ENCODE data around the gene NEK10.

The NEK10 gene

DNA sequence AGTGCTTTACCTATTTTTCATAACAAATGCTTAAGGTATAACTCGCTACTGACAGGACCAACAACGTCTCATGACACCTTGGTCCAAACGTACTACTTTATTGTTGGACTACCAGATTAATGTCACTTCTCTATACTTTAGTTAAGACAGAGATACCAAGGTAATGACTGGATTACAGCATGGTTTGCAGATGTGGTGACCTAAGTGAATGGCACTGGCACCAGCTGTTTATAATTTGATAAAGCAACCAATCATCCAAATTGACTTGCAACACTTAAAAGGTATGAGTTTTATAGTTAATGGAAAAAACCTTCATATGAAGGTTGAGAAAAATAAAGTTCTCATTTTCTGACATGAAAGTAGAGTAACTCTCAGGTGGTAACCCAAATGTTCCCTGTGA lies 209.0 kb downstream of the NEK10 start:
- no peak for DNase-seq

DNA sequence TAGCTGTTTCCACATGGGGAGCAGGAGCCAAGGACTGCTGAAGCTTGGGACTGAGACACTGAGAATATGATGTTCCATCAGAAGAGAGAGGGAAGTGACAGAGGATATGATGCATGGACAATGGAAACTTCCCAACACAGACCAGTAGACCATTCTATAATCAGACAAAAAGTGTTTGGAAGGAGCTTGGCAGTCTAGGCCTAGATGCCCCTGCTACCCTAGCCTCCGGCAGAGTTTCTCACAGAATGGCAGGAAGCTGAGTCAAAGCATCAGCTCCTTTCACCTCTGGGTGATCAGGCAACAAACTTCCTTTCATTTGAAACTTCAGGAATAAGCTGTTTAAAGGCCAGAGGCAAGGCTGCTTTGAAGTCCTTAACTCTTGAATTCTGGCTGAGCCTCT lies 222.0 kb downstream of the NEK10 start:
- DNase-seq: no peak

DNA sequence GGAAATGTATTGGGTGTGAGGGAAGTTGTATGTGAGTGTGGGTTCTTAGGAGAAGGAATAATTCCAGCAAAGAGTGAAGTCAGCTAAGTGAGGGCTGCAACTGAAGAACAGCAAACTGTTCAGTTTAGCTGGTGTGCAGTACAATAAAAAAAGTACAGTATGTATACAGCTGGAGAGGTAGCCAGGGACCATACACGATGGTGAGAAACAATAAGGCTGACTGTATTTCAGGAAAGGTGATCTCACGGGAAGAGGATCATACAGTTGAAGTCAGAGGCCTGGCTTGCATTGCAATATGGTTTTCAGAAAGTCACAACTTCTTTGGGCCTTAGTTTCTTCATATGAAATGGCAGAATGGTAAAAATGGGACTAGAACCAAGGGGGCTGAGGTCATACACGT lies 222.4 kb downstream of the NEK10 start:
- DNase-seq: no peak

DNA sequence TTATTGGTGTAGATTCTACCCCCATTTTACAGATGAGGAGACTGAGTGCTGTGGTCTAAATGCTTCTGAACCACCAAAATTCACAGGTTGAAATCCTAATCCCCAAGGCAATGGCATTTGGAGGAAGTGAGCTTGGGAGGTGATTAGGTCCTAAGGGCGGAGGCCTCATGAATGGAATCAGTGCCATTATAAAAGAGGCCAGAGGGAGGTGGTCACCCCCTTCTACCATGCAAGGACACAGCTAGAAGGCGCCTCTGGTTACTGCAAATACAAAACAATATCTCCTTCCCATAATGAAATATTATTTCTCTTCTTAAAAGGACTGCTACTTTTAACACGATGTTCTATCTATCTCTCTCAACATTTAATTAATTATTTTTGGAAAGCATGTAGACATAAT lies 223.5 kb downstream of the NEK10 start:
- no peak for DNase-seq

DNA sequence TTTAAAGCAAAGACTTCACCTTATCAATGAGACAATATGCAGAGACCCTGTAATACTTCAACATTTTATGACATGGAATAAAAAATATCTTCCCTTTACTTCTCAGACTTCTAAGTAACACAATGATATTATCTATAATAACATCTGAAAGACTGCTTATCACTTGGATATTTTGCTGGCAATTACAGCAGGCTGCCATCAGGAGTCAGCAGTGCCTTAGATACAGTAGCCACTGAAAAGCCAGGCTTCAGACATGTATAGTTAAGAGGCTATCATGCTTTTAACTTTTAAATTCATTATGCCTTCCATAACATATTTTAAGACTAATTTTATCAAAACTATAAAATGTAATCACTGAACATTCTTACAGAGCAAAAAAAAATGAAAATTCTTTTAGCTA lies 227.5 kb downstream of the NEK10 start:
- no peak for DNase-seq

DNA sequence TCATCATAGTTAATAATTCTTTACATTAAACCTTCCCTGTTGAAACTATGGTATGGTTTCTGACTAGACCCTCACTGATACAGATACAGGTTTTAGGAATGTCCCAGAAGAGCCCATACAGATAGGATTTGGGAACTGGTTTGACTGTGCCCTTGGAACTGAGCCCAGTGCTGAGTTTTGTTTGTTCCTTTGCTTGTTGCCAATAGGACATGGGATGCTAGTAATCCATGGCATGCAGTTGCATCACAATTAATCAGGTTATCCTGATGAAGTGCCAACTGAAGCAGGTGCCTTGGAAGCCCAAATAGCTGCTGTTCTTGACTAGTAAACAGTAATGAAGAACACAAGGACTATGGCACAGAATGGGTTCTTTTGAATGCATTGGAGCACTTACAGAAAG lies 230.6 kb downstream of the NEK10 start:
- DNase-seq: no peak

DNA sequence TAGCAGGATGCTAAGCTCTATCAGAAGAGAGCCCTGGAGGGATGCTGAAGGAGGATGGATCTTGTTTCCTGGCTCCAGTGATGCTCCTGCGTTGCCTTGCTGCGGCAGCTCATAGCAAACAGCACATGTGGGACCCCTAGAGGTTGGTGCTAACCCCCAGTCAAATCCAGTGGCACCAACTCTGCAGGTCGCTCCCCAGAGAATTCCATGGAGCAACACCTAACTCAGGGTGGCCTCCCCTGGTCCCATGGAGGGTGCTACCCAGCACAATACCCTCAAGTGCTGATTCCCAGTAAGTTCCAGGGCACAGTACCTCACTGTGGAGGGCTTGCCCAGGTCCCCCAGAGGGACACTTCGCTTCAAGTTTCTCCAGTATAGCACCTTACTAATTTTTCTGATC lies 231.2 kb downstream of the NEK10 start:
- no peak for DNase-seq

DNA sequence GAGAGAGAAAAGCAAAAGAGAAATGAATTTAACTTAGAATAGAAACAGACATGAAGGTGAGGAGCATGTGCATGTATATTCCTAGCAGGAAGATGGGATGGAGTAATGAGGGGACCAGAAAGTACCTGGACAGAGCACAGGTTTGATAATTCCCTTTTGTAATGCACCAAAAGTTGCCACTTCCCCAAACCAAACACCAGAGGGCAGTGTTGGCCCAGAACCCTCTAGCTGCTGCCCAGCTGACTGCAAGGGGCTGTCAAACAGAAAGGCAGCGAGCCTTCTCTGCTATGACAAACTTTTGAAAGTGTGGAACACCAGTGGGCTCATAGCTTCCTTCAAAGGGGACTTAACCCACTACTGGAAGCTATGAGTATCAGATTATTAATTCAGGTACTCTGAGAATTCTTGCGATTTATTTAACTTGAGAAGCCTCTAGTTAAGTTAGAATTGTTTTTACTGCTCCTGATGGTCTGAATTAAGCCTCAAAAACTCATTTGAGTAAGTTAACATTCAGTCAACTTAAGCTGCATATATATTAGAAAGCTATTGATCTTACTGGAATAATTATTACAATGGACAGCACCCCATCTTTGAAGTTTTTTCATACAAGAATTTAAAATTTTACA lies 234.9 kb downstream of the NEK10 start:
- DNase-seq: peak; percentile 37 to 48

DNA sequence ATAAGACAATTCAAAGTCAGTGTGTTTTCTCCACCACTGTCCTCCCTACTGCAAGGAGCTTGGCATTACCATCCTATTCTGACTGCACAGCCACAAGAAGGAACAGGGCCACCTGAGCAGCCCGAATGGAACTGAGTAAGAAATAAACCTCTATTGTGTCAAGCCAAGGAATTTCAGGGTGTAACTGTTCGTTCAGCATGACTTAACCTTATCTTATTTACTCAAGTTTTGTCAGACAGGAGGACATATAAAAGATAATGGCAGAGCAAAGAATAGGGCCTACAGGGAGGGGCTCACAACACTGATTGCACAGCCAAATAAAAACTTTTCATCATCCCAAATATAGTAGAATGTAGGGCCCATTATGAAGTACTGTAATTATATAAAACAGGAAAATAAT lies 236.1 kb downstream of the NEK10 start:
- no peak for DNase-seq

DNA sequence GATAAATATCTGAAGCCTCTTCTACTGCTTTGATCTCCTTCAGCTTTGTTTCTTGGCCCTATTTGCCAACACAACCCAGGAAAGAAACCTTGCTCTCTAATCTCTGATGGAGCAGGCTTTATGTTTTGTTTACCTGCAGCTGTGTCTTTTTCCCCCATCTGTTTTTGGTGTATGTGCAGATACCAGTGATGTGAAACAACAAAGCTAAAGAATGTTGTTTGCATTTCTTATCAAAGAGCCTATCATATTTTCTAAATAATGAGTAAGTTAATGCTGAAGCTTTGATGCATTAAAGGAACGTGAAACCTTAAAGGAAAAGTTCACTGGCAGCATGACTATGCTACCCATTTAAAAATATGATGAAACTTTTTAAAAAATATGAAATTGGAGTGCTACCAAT lies 238.4 kb downstream of the NEK10 start:
- DNase-seq: no peak

DNA sequence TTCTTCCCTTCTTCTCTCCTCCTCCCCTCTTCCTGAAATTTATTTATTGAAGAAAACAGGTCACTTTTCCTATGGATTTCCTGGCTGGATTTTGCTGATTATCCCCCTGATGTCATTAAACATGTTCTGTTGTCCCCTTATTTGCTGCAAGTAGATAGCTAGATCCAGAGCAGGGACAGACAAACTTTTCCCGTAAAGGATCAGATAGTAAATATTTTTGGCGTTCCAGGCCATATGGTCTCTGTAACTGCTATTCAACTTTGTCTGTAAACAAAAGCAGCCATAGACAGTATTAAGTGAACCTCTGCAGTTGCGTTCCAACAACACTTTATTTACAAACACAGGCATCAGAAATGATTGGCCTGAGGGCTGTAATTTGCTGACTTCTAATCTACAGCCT lies 241.3 kb downstream of the NEK10 start:
- DNase-seq: no peak

DNA sequence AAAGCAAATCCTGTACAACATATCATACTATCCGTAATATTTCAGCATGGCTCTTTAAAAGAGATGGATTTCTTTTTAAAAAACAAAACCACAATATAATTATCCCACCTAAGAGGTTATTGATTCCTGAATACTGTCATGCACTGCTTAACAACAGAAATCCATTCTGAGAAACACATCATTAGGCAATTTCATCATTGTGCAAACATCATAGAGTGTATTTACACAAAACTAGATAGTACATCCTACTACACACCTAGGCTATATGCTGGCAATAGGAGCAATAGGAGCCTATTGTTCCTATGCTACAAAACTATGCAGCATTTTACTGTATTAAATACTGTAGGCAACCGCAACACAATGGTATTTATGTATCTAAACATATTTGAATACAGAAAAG lies 242.0 kb downstream of the NEK10 start:
- no peak for DNase-seq

DNA sequence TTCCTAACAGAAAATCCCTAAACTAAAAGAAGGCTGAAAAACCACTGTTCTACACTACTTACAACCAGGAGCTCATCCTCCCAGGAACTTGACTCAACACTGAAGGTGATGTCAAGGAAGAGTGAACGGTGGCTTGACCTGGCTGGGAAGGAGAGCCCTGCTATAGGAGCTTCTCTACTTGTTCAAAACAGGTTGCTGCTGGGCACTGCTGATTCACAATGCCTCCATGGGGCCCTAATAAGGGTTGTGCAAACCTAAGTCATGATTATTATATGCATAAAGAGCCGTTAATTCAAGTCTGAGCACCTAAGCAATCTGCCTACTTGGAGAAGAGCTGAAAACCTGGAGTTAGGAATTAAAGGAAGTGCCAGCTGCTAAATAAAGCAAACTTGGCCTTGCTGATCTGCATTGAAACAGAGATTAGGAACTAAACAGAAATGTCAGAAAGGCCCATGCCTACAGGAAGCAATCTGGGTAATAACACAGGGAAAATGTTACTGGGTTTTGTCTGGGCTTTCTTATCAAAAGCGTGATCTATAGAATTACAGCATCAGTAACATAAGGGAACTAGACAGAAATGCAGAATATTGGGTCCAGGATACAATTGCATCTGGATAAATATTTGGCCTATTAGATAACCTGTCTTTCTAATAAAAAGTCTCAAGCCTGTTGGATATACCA lies 243.2 kb downstream of the NEK10 start:
- no peak for DNase-seq

DNA sequence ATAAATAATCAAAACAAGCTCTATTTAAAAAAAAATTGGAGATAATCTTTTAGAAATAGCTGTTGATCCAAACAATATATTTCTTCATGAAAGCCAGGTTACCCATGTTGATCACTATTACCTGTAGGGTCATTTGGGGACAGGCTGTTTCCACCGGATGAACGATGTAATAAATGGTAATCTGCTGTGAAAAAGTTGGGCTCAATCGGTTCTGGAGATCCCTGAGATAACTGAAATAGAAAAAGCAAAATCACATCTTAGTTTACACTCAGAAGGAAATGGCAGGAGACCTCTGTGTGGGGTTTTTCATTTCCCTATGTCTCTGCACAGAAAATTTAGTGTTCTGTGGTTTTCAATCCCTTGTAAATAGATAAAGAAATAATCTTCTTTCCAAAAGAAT lies 249.5 kb downstream of the NEK10 start:
- DNase-seq: no peak

DNA sequence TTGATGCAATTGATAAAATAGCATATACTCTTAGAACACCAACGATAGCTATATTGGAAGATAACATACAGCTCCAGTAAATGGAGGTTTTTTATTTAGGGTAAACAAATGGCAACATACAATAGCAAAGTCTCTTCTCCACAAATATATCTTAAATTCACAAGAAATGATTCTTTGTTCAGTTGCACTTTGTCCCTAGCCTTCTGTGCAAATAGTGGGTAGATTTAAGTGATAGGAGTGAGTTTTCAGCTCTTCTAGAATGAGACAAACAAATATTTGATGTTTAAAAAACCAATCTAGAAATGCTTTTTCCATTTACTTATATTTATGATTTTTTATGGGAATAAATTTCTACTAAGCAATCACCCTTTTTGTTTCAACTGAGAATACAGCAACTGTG lies 253.8 kb downstream of the NEK10 start:
- DNase-seq: no peak

DNA sequence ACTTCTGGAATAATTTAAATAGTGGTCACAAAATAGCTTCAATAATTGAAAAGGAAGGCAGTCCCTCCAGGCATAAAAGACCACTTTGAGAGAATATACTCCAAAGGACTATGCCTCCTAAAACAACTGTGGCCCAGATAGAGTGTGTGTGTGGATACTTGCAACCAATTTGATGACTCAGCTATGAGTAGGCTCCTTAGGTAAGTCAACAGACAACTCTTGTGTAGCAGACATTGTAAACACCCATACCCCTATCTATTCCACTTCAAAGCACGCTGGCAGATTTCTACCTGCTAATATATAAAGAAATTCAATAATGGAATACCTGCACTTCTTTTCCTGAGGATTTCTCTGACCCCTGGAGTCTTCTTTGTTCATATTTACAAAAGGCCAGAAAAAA lies 254.5 kb downstream of the NEK10 start:
- no peak for DNase-seq

DNA sequence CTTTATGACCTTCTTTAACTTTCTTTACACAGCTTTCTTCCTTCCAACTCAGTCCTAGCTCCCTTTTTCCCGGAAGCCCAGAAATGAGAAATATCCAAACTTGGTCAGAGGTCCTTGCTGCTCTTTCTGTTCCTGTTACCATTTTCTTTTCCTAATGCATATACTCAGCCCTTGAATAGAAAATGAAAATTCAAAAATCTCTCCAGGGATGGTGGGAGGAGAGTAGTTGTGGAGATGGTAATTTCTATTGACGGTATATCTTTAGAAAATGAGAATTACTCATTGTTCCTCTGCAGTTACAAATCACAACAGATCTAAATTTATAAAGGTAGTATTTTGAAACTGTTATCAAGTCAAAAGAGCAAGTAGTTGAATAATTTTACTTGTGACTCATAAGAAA lies 255.1 kb downstream of the NEK10 start:
- no peak for DNase-seq

DNA sequence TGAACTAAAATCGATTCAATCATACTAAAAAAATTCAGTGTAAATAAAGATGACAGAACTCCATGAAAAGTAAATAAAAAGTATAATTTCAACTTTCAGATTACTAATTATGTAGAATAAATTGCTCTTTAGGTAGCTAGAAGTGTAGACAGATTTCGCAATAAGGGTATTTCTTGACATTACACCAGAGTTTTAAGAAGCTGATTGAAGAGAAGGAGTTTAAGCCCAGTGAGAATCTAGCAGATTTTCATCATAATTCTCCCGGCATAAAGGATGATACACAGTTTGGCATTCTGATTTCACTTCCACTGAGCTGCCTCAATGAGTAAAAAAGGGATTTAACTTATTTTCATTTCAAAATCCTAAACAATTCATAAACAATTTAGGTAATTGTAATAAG lies 259.2 kb downstream of the NEK10 start:
- DNase-seq: no peak

DNA sequence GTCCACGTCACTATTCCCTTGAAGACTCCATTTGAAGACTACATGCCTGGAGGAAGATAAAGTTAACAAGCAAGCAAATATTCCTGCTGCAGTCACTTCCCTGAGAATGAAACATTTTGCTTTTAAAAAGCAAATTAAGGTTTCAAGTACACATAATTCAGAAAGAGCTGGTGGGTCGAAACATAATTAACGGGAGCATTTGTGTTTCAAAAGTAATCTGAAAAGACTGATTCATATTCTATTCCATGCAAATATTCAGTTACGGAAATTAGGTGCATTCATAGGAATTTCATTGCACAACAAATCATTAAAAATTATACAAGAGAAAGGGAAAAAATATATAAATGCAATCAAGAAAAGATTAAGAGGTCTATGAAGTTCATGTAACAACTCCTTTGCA lies 260.9 kb downstream of the NEK10 start:
- no peak for DNase-seq

DNA sequence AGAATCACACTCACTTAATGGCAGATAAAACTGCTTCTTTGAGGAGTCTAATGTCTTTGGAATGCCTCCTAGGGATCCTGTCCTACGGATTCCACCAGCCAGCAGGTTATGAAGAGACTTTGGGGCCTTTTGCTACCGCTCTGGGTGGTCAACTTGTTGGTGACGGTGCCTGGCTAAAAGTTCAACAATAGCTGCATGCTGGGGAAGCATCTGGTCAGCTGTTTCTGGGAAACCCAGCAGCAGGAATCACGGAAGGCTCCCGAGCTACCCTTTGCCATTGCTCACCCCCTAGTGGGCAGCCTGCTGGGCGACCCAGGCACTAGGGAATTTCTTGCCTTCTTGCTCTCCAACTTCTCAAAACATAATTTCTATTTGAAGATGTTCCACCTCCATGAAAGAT lies 263.3 kb downstream of the NEK10 start:
- no peak for DNase-seq

DNA sequence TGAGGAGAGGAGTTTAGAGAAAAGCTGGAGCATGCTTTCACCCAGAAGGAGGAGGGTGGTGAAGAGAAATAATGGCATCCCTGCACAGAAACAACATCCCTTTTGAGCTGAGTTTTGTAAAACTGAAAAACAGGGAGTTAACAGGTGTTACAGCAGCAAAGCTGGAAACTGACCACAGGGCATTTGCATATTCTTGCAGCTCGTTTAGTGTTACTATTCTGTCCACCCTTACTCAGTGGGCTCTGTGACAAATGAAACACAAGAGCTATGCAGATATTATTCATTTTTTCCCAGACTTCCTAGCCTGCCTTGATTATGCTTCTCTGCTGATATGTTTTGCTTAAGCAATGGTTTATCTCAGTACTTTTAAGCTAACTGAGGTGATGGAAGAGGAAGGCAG lies 272.0 kb downstream of the NEK10 start:
- DNase-seq: no peak

DNA sequence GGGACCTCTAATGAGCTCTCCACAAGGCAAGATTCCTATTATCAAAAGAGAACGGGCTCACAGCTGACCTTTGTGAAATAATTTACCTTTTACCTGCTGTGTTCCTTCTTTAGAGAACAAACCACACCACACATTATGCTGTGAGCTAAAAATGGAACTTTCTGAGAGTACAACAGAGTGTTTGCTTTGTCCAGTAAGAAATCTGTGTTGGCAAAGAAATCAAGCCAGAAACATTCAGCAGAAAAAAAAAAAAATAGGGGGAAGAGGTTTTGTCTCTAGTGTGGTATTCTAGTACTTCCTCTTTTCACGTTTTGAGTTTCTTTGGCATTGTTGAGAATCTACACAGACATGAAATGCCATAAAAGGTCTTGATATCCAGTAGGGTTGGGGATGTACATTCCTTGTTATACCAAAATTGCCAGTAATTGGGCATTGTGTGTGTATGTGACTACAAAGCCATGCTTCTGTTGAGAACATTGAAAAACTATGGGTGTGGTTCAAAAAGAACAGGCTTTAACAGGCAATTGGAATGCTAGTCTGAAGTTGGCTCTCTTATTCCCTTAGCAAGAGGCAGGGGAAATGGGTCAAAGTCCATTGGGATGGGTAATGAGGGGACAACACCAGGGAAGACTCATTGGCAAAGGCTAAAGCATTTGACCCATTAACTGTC lies 273.5 kb downstream of the NEK10 start:
- DNase-seq: no peak

DNA sequence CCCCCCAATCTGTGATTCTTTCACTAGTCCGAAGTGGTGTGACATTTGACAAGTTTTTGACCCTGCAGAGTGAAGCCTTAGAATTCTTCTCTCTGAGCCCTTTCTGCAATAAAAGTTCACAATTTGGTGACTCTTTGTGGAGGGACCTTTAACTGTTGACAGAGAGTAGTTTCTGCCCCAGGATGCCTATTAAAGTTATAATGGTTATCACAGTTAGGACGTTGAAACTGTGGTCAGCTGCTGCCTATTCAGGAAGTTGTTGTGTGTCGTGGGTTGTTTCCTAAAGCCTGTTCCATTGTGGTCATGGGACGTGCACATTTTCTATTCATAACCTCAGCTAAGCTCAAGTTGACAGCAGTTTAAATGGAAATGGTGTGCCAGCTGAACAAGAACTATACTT lies 274.5 kb downstream of the NEK10 start:
- no peak for DNase-seq

DNA sequence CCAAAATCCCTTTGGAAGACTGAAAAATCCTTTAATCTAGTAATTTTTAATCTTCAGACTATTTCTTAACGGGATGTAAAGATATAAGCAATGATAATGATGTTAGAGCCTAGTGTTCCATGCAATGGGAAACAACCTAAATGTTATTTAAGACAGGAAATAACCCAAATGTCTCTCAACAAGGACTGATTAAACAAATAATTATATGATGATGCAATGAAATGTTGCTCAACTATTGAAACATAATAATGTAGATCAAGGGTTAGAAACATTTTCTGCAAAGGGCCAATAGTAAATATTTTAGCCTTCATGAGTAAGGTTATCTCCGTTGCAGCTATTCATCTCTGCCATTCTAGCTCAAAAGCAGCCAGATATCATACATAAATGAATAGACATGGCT lies 275.4 kb downstream of the NEK10 start:
- DNase-seq: no peak

All from activated CD4-positive, alpha-beta T cell treated with anti-CD3 and anti-CD28 coated beads for 4 hours (primary cell).